SK-N-SH (cell line): Measurements from ENCODE around the gene SST.

Source experiments
- CHD2 ChIP-seq: fragments of 150-350 bp; IDR thresholded peaks from 2 replicates; pipeline ENCODE4 v1.6.1; 2018; ENCODE audit warnings: low read length; ENCODE audit not compliant: partially characterized antibody
- CTCF ChIP-seq: fragments of 200-600 bp; sonication (generic); IDR thresholded peaks from 2 replicates; pipeline ENCODE4 v1.6.1; 2017; ENCODE audit warnings: antibody characterized with exemption, mild to moderate bottlenecking, moderate library complexity
- EP300 ChIP-seq, 2 experiments: IDR thresholded peaks; 2 replicates each; pipeline versions ENCODE4 v1.4.0 to v1.6.1; 2012; ENCODE audit warnings: borderline replicate concordance in 1 of 2, low read depth in 1 of 2, low read length in 1 of 2
- FOSL2 ChIP-seq: IDR thresholded peaks from 2 replicates; pipeline ENCODE4 v1.4.0; 2012; ENCODE audit warnings: low read depth, mild to moderate bottlenecking, moderate library complexity, borderline replicate concordance
- FOXM1 ChIP-seq: IDR thresholded peaks from 2 replicates; pipeline ENCODE4 v1.4.0; 2012; ENCODE audit warnings: low read depth, mild to moderate bottlenecking
- MAX ChIP-seq: IDR thresholded peaks from 2 replicates; pipeline ENCODE4 v1.4.0; 2012; ENCODE audit warnings: low read depth
- PBX3 ChIP-seq: IDR thresholded peaks from 2 replicates; pipeline ENCODE4; 2012
- REST ChIP-seq: IDR thresholded peaks from 2 replicates; pipeline ENCODE4 v1.6.1; 2012; ENCODE audit warnings: mild to moderate bottlenecking, low read depth, low read length, moderate library complexity
- RFX5 ChIP-seq: IDR thresholded peaks from 2 replicates; pipeline ENCODE4 v1.6.1; 2012; ENCODE audit warnings: mild to moderate bottlenecking, improper control_type of control experiment, low read length
- SIN3A ChIP-seq: IDR thresholded peaks from 2 replicates; pipeline ENCODE4 v1.6.1; 2012; ENCODE audit warnings: low read depth, mild to moderate bottlenecking, low read length, moderate library complexity, borderline replicate concordance
- SMC3 ChIP-seq: IDR thresholded peaks from 2 replicates; pipeline ENCODE4 v1.6.1; 2012; ENCODE audit warnings: low read depth, low read length, improper control_type of control experiment
- TAF1 ChIP-seq: IDR thresholded peaks from 2 replicates; pipeline ENCODE4 v1.6.1; 2012; ENCODE audit warnings: low read depth, mild to moderate bottlenecking, low read length, moderate library complexity, borderline replicate concordance

- TF ChIP-seq CTCF: no peak
- no peak for TF ChIP-seq TAF1
- TF ChIP-seq SIN3A: no peak
- no peak for TF ChIP-seq EP300 (IDR thresholded peaks at IDR 0.05; ENCODE audit: borderline replicate concordance in 1 of 2, low read depth in 1 of 2, low read length in 1 of 2)
- no peak for TF ChIP-seq RFX5
- no peak for TF ChIP-seq FOXM1
- no peak for TF ChIP-seq SMC3
- TF ChIP-seq PBX3: no peak
- no peak for TF ChIP-seq FOSL2
- TF ChIP-seq REST: no peak
- no peak for TF ChIP-seq MAX
- no peak for TF ChIP-seq CHD2
Measured at GRCh38 chr3:187624588-187624987, 45.6 kb downstream of the SST start.
